ENCODE results near the gene TTC3. TPM values are rescaled to one million over a fixed set of nuclear protein-coding genes. Genes with fewer than 3 reads are reported as not detected.
A peak's percentile ranks its signal among the peaks of the same experiment; 100 is the strongest.

TTC3 gene
- total and polyA plus RNA-seq, 2 donors (not counting 1 experiment from before 2014, with no cell fraction given): 42.0 to 163 TPM

GRCh38 chr21:37220433-37220980, 147.5 kb downstream of the TTC3 start:
- Histone ChIP-seq H3K9ac (ENCODE audit: low read length) (peak overlapping the region; percentile 89), H4K20me1 (ENCODE audit: control insufficient read depth, insufficient read depth, low read length, poor library complexity, severe bottlenecking) (no peaks in the 10 kb centered on the region), H3K27me3 (replicated peaks in 1 of 4; ENCODE audit: control extremely low read depth in 1 of 4, control insufficient read depth in 3 of 4, insufficient read depth in 4 of 4, low read length in 3 of 4) (no peaks in the 10 kb centered on the region), H2AFZ (ENCODE audit: insufficient read depth, low read depth, low read length, poor library complexity, severe bottlenecking) (peak overlapping the region; percentile 94), H3K79me2 (ENCODE audit: control insufficient read depth, insufficient read depth, low read length) (peaks cover 6% of the 10 kb centered on the region), H3K4me1 (ENCODE audit: control insufficient read depth in 2 of 2, insufficient read depth in 2 of 2, low read length in 2 of 2) (peaks cover 11 to 26% of the 10 kb centered on the region in 2 donors), H3K4me2 (replicated peaks; ENCODE audit: low read depth, low read length, poor library complexity, severe bottlenecking) (peak overlapping the region; percentile 92), H3K36me3 (replicated peaks in 1 of 2; ENCODE audit: control extremely low read depth in 1 of 2, control insufficient read depth in 1 of 2, extremely low read depth in 1 of 2, insufficient read depth in 2 of 2, low read length in 1 of 2) (peaks cover 0 to 10% of the 10 kb centered on the region in 2 experiments), H3K27ac (ENCODE audit: low read length in 2 of 2) (peak overlapping the region; percentile 68 to 72), H3K9me3 (ENCODE audit: control extremely low read depth in 1 of 3, control insufficient read depth in 2 of 3, insufficient read depth in 1 of 3, low read length in 2 of 3) (peaks cover 0 to 8% (median 0%) of the 10 kb centered on the region in 3 donors), H3K4me3 (ENCODE audit: control extremely low read depth in 1 of 5, extremely low read depth in 1 of 5, insufficient read depth in 1 of 5, low read depth in 2 of 5, low read length in 4 of 5) (peak overlapping the region; percentile 36 to 86 (median 78))
- 1% methylated on average over 31 of the region's 35 CpGs for WGBS (ENCODE audit: insufficient coverage)
- TF ChIP-seq EZH2 (IDR thresholded peaks at IDR 0.05; ENCODE audit: borderline replicate concordance, insufficient read depth, low read depth, low read length, poor library complexity, severe bottlenecking) (no peak), CTCF (IDR thresholded peaks at IDR 0.05) (no peak)
- H3K27ac Mint-ChIP-seq: peak overlapping the region; percentile 91
- CTCF ChIA-PET: interaction anchor here (0.5 to 1.6 kb wide), 6 partner anchors 20 to 1472 kb away, joined by 3 to 9 read pairs (median 4); partner anchors contain the start of gene VPS26C
- DNase-seq (no peak), ATAC-seq (ENCODE audit: low read depth) (no peak)
- H3K4me1 Mint-ChIP-seq: peaks cover 24% of the 10 kb centered on the region
- no peaks in the 10 kb centered on the region for H3K9me3 Mint-ChIP-seq (ENCODE audit: insufficient read depth)
- intact Hi-C loops (cut with micrococcal nuclease): loop anchor here (2.0 kb wide), 4 partner anchors 38 to 244 kb away; partner anchors contain the start of genes PIGP and TTC3
- POLR2A ChIA-PET: interaction anchor here (0.9 to 1.1 kb wide), 4 partner anchors 46 to 231 kb away, joined by 3 read pairs; partner anchors contain the start of gene DYRK1A
- H3K4me3 Mint-ChIP-seq: peak overlapping the region; percentile 96
- H3K27me3 Mint-ChIP-seq: no peaks in the 10 kb centered on the region

All from B cell (primary cell).